GM18909 (cell line): ENCODE results near the gene NFS1.
"Not testable (repeated sequence)": the region's sequence is repeated elsewhere in the genome, so short reads cannot be mapped to it uniquely, and the experiment has no call there.

Source experiments
- ATAC-seq: cut with Tn5 transposase; IDR thresholded peaks from one replicate; pipeline ENCODE4 v1.9.1; 2021; ENCODE audit warnings: mild to moderate bottlenecking; ENCODE audit not compliant: unreplicated experiment, poor library complexity

NFS1 gene

DNA sequence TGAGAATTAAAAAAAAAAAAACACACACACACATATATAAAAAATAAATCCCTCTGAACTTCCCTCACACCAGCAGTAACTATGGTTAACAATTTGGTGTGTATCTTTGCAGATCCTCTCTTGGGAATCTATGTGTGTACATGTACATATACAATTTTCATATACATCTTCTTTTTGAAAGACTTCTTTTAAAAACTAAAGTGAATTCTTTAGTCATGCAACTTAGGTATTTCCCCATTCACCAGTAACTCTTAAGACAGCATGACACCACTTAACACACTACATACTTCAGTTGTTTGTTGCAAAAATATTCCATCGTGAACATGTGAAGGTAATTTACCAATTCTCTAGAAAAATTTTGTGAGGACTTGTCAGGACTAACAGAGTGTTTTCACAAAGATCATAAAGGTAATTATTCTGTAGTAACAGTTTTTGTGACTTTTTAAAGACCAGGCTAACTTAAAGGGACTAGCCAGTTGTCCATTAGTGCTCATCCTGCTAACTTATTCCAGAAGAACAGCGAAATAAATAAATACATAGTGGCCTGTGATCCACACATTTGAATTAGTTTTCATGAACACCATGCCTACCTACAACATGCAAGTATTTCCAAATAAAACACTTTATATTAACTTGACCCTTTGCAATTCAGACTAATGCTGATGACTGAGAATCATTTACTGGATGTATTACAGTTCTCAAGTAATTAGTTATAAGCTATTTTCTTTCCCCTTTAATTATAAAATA, 30.9 kb upstream of the NFS1 start:
- no peak for ATAC-seq

GRCh38 chr20:35729283-35729807, 30.2 kb upstream of the NFS1 start:
- ATAC-seq: no peak

DNA sequence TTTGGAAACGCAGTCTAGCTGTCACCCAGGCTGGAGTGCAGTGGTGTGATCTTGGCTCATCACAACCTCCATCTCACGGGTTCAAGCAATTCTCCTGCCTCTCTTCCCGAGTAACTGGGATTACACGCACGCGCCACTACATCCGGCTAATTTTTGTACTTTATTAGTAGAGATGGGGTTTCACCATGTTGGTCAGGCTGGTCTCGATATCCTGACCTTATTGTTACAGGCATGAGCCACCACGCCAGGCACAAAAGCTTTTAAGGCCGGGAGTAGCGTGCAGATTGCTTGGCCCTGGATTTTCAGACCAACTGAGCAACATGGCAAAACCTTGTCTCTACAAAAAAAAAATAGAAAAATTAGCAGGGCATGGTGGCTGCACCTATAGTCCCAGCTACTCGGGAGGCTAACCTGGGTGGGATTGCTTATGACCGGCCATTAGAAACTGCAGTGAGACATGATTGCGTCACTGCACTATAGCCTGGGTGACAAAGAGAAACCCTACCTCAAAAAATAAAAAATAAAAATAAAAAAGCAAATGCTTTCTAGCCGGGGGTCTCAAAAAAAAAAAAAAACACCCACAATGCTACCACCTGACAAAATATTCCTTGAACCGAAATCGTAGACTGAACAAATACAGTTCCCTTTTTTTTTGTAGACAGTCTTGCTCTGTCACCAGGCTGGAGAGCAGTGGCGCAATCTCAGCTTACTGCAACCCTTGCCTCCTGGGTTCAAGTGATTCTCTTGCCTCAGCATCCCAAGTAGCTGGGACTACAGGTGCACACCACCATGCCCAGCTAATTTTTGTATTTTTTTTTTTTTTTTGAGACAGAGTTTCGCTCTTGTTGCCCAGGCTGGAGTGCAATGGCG, 27.9 kb upstream of the NFS1 start:
- no peak for ATAC-seq

DNA sequence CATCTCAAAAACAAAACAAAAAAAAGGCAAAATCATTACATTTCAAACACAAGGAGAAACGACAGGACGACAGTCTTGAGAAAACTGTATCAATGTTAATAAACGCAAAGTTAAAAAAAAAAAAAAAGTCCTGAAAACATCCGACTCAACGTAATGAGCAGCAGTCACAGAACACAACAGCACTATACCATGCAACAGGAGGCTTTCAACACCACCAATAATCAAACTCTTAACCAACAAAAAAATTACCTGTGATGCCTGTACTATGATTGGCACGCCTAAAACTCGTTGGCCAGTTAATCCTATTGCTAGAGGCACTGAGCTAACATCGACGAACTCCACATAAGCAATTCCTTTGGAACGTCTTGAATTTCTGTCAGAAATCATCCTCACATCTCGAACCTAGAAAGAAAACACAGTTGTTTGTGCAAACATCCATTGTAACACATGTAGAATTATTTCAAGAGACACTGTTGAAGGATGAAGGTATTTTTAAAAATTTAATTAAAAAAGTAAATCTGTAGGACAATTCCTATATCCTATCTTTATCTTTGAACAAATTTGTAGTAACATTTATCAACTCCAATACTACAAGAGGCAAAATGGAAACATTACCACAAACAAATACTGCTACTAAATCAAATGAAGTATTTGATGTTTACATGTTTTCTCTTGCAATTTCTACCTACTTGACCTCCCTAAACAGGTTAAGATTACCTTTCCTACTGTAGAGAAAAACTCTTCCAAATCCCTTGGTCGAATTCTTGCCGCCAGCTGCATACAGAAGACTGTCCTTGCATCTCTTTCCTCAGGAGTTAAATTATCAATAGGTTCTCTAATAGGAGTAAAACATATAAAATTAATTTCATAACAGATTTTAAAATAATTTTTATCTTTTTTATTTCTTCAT, 25.4 kb upstream of the NFS1 start:
- ATAC-seq: no peak

DNA sequence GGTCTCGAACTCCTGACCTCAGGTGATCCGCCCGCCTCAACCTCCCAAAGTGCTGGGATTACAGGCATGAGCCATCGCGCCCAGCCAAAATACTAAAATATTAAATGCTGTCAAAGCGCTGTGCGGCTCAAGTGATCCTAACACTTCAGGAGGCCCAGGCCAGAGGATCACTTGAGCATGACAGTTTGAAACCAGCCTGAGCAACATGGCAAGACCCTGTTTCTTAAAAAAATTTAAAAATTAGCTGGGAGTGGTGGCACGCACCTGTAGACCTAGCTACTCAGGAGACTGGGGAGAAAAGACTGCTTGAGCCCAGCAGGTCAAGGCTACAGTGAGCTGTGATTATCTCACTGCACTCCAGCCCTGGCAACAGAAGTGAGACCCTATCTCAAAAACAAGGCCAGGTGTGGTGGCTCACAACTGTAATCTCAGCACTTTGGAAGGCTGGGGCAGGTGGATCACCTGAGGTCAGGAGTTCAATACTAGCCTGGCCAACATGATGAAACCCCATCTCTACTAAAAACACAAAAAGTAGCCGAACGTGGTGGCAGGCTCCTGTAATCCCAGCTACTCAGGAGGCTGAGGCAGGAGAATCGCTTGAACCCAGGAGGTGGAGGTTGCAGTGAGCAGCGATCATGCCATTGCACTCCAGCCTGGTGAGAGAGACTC, 24.6 kb upstream of the NFS1 start:
- not testable (repeated sequence) for ATAC-seq

DNA sequence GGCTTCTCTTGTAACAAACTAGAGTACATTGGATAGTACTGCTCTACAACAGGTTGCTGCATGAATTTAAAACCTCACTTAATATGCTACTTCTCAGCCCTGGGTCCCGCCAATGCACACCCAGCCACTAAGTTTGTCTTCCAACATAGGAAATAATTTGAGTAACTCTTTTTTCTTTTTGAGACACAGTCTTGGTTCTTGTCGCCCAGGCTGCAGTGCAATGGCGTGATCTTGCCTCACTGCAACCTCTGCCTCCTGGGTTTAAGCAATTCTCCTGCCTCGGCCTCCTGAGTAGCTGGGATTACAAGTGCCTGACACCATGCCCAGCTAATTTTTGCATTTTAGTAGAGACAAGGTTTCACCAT, 24.1 kb upstream of the NFS1 start:
- ATAC-seq: not testable (repeated sequence)

DNA sequence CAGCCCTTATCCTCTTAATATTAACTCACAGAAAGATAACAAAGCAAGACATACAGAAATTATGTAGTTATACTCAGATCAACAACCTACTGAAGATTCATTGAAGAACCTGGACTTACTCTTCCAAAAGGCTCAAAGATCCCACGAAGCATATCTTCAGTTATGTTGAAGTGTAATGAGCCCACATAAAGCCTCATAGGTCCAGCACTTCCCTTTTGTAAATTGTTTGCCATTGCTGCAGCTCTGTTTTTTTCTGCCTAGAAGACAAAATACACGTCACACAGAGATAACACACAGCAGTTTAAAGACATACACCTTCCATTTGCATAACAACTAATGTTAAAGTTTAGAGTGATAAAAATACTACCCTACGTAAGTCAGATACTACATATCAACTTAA, 22.5 kb upstream of the NFS1 start:
- no peak for ATAC-seq

DNA sequence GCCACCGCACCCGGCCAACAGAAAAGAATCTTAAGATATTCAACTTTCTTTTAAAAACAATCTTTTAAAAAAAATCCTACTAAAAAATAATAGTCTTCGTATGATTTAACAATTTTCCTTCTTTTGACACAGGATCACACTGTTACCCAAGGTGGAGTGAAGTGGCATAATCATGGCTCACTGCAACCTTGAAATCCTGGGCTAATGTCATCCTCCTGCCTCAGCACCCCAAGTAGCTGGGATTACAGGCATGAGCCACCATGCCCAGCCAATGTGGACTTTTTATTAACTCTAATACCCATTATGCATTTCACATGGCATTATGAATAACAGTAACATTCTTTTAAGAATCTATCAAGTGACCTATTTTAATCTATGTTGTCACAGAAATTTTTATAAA, 22.1 kb upstream of the NFS1 start:
- ATAC-seq: no peak

- ATAC-seq: no peak
Measured at GRCh38 chr20:35720165-35721123, 21.3 kb upstream of the NFS1 start.

- ATAC-seq: no peak
Measured at GRCh38 chr20:35719717-35720116, 20.6 kb upstream of the NFS1 start.

GRCh38 chr20:35718972-35719635, 20.0 kb upstream of the NFS1 start:
- ATAC-seq: no peak

GRCh38 chr20:35718321-35718720, 19.2 kb upstream of the NFS1 start:
- ATAC-seq: not testable (repeated sequence)

GRCh38 chr20:35716330-35716729, 17.2 kb upstream of the NFS1 start:
- ATAC-seq: no peak

DNA sequence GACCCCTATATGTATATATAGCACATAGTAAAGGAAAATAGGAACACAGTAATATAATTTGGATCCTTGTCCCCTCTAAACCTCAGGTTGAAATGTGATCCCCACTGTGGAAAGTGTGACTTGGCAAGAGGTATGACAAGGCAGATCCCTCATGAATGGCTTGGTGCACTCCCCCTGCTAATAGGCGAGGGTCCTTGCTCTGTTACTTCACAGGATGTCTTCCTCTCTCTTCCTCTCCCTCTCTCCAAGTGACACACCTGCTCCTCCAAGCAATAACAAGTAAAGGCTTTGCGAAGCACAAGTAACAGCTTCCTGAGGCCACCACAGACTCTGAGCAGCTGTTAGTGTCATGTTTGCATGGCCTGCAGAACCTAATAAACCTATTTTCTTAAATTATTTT, 16.5 kb upstream of the NFS1 start:
- ATAC-seq: no peak

DNA sequence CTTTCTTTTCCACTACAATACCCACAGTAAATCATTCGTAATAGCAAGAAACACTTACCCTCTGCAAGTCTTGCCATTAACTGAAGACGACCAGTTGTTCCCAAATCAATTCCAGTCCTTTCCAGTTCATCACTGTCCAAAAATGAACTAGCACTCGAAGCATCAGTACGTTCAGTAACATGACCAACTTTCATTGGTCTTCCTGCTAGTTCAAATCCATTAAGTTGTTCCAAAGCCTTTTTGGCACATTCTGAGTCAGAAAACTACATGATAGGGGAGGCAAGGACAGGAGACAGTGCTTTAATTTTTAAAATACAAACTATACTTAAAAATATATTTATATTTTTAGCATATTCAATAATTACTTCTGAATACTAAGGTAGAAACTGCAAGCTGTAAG, 15.0 kb upstream of the NFS1 start:
- ATAC-seq: no peak

DNA sequence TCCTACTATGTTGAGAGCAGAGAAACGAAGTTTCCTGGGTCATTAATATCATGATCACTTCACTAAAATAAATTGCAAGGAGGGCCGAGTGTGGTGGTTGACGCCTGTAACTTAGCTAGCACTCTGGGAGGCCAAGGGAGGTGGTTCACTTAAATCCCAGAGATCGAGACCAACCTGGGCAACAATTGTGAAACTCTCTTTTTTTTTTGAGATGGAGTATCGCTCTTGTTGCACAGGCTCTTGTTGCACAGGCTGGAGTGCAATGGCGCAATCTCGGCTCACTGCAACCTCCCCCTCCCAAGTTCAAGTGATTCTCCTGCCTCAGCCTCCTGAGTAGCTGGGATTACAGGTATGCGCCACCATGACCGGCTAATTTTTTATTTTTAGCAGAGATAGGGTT, 14.0 kb upstream of the NFS1 start:
- ATAC-seq: not testable (repeated sequence)

DNA sequence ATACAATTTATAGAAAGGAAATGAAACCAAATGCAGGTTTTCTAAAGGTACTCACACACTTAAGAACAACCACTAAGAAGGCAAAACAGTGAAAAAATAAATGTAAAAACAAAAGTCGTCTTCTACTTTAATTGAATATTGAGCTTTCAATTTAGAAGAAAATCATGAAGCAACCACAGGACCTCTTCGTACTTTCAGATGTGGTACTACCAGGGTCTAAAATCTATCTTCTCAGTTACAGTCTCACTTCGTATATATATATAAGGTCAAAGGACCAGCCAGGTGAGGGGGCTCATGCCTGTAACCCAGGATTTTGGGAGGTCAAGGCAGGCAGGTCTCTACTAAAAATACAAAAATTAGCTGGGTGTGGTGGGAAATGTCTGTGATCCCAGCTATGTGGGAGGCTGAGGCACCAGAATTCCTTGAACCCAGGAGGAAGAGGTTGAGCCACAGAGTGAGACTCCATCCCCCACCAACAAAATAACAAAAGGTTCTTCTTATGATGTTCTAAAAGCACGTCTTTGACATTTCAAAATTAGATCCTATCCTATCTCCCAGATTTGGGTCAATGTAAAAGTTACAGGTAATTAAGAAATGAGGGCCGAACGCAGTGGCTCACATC, 12.5 kb upstream of the NFS1 start:
- no peak for ATAC-seq
